OCI-LY7 (cell line): ENCODE measurements around the gene MYO7A.

ENCODE experiments used
- EZH2phosphoT487 ChIP-seq: fragments of 200-600 bp; sonication (generic); IDR thresholded peaks from 2 replicates; pipeline ENCODE4 v1.6.1; 2018; ENCODE audit warnings: low read depth, borderline replicate concordance, mild to moderate bottlenecking, mixed run types, antibody characterized with exemption, low read length, moderate library complexity, mixed read lengths
- TF ChIP-seq, protein P1 (sequence below): fragments of 200-600 bp; sonication (generic); conservative IDR thresholded peaks from 2 replicates; pipeline ENCODE4 v1.5.1; 2014; ENCODE audit warnings: mild to moderate bottlenecking, antibody characterized with exemption, low read length, moderate library complexity, mixed read lengths

DNA sequence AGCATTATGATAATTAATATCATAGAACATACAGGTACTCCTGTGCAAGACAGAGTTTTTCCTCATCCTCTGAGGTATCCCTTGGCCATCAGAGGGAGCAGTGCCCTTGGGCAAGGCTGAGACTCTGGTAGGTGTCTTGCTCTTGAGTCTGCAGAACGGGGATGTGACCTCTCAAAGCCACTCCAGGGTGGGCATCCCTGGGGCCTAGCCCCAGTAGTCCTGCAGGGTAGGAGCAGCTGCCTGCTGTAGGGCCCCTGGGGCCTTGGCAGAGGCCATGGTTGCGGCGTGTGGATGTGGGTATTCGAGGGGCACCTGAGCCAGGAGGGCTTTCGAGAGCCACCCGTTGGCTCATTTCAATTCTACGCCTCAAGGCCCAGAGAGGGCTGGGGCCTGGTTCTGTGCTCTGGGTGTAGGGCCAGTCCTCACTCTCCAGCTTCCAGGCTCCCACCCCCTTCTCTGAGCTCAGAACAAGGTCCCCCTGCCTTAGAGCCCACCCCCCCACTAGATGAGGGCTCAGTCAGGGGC is 33.1 kb upstream of the MYO7A start:
- TF ChIP-seq, protein P1, sequence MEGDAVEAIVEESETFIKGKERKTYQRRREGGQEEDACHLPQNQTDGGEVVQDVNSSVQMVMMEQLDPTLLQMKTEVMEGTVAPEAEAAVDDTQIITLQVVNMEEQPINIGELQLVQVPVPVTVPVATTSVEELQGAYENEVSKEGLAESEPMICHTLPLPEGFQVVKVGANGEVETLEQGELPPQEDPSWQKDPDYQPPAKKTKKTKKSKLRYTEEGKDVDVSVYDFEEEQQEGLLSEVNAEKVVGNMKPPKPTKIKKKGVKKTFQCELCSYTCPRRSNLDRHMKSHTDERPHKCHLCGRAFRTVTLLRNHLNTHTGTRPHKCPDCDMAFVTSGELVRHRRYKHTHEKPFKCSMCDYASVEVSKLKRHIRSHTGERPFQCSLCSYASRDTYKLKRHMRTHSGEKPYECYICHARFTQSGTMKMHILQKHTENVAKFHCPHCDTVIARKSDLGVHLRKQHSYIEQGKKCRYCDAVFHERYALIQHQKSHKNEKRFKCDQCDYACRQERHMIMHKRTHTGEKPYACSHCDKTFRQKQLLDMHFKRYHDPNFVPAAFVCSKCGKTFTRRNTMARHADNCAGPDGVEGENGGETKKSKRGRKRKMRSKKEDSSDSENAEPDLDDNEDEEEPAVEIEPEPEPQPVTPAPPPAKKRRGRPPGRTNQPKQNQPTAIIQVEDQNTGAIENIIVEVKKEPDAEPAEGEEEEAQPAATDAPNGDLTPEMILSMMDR, result no peak
- TF ChIP-seq EZH2phosphoT487, result no peak
